Liver (tissue), 9 donors: ENCODE measurements around the gene ACIN1. TPM values are rescaled to one million over a fixed set of nuclear protein-coding genes. Genes with fewer than 3 reads are reported as not detected.

Source experiments
- DNase-seq: peaks from one replicate; pipeline ENCODE4 v3.0.0-alpha.2; 2017; ENCODE audit warnings: low spot score
- H3K27ac ChIP-seq, 2 donors: one replicate each; pipeline ENCODE4 v1.7.0; 2013; ENCODE audit warnings: inconsistent platforms in 2 of 2, low read length in 2 of 2, control low read depth in 1 of 2, low read depth in 1 of 2, mild to moderate bottlenecking in 1 of 2
- H3K27me3 ChIP-seq, 4 donors: one replicate each; pipeline versions ENCODE4 v1.6.1 to v1.7.0; 2013; ENCODE audit warnings: low read length in 3 of 4, inconsistent platforms in 1 of 4, mild to moderate bottlenecking in 1 of 4, moderate library complexity in 1 of 4; ENCODE audit not compliant: control insufficient read depth in 4 of 4, insufficient read depth in 4 of 4
- H3K36me3 ChIP-seq, 4 donors: one replicate each; pipeline versions ENCODE4 v1.6.1 to v1.7.0; 2013; ENCODE audit warnings: low read length in 3 of 4, mild to moderate bottlenecking in 3 of 4, low read depth in 1 of 4, moderate library complexity in 1 of 4; ENCODE audit not compliant: control insufficient read depth in 4 of 4, insufficient read depth in 3 of 4
- H3K4me1 ChIP-seq, 4 donors: one replicate each; pipeline versions ENCODE4 v1.6.1 to v1.7.0; 2013; ENCODE audit warnings: low read length in 3 of 4, mild to moderate bottlenecking in 3 of 4, moderate library complexity in 1 of 4; ENCODE audit not compliant: control insufficient read depth in 4 of 4, insufficient read depth in 4 of 4
- H3K4me3 ChIP-seq, 3 donors: one replicate each; pipeline versions ENCODE4 v1.6.1 to v1.7.0; 2013; ENCODE audit warnings: low read length in 3 of 3, control low read depth in 1 of 3, low read depth in 1 of 3, mild to moderate bottlenecking in 1 of 3
- H3K9ac ChIP-seq, 2 donors: one replicate each; pipeline ENCODE4 v1.7.0; 2013; ENCODE audit warnings: low read length in 2 of 2, mild to moderate bottlenecking in 2 of 2, moderate library complexity in 2 of 2, control low read depth in 1 of 2, low read depth in 1 of 2
- H3K9me3 ChIP-seq, 4 donors: one replicate each; pipeline versions ENCODE4 v1.6.1 to v1.7.0; 2013; ENCODE audit warnings: low read length in 3 of 4; ENCODE audit not compliant: control insufficient read depth in 4 of 4
- ATF3 ChIP-seq: IDR thresholded peaks from 2 replicates; pipeline ENCODE4 v1.6.1; 2016; ENCODE audit warnings: antibody characterized with exemption
- CTCF ChIP-seq: fragments of 150-350 bp; IDR thresholded peaks from 2 replicates; pipeline ENCODE4 v1.5.1; 2017; ENCODE audit warnings: improper control_type of control experiment, low read depth, low read length; ENCODE audit not compliant: missing input control
- EGR1 ChIP-seq, 2 donors: IDR thresholded peaks; 2 replicates each; pipeline ENCODE4 v1.6.1; 2016 to 2018; ENCODE audit warnings: antibody characterized with exemption in 2 of 2, low read depth in 2 of 2
- FOXA1 ChIP-seq: IDR thresholded peaks from 2 replicates; pipeline ENCODE4 v1.6.1; 2016; ENCODE audit warnings: antibody characterized with exemption
- FOXA2 ChIP-seq: IDR thresholded peaks from 2 replicates; pipeline ENCODE4 v1.6.1; 2016; ENCODE audit warnings: antibody characterized with exemption
- GABPA ChIP-seq, 2 donors: IDR thresholded peaks in 1 of 2; conservative IDR thresholded peaks in 1 of 2; 2 replicates each; pipeline ENCODE4 v1.6.1; 2016; ENCODE audit warnings: antibody characterized with exemption in 2 of 2, mild to moderate bottlenecking in 1 of 2, moderate library complexity in 1 of 2
- HNF4A ChIP-seq, 2 donors: conservative IDR thresholded peaks; 2 replicates each; pipeline ENCODE4 v1.6.1; 2016; ENCODE audit warnings: antibody characterized with exemption in 2 of 2, mild to moderate bottlenecking in 2 of 2
- HNF4G ChIP-seq: IDR thresholded peaks from 2 replicates; pipeline ENCODE4 v1.6.1; 2016; ENCODE audit warnings: antibody characterized with exemption
- JUND ChIP-seq, 2 donors: IDR thresholded peaks; 2 replicates each; pipeline ENCODE4 v1.6.1; 2016; ENCODE audit warnings: antibody characterized with exemption in 2 of 2
- MAX ChIP-seq: IDR thresholded peaks from 2 replicates; pipeline ENCODE4 v1.6.1; 2016; ENCODE audit warnings: antibody characterized with exemption
- NR2F2 ChIP-seq: IDR thresholded peaks from 2 replicates; pipeline ENCODE4 v1.6.1; 2016; ENCODE audit warnings: antibody characterized with exemption
- RAD21 ChIP-seq, 2 donors: IDR thresholded peaks; 2 replicates each; pipeline ENCODE4 v1.6.1; 2016; ENCODE audit warnings: antibody characterized with exemption in 2 of 2, mild to moderate bottlenecking in 2 of 2
- REST ChIP-seq: IDR thresholded peaks from 2 replicates; pipeline ENCODE4 v1.6.1; 2016; ENCODE audit warnings: antibody characterized with exemption, mild to moderate bottlenecking
- RXRA ChIP-seq, 2 donors: IDR thresholded peaks; 2 replicates each; pipeline ENCODE4 v1.6.1; 2017 to 2018; ENCODE audit warnings: antibody characterized with exemption in 2 of 2, mild to moderate bottlenecking in 1 of 2
- YY1 ChIP-seq: IDR thresholded peaks from 2 replicates; pipeline ENCODE4 v1.6.1; 2016; ENCODE audit warnings: antibody characterized with exemption, mild to moderate bottlenecking
- WGBS: extraction: QIAGEN DNeasy Blood & Tissue Kit; methylation state at CpG from one replicate; pipeline ENCODE4 v1.1.7; 2013; 5-methylcytosine and 5-hydroxymethylcytosine counted together
- polyA plus RNA-seq, 2 donors: library from polyadenylated mRNA; stranded (reverse) in 1 of 2; unstranded in 1 of 2; fragments of 200-250 nt in 1 of 2; fragments of >200 nt in 1 of 2; fragmentation: Nextera tagmentation in 1 of 2; extraction: Ambion mirVana in 1 of 2; gene quantifications; one replicate each; pipeline versions ENCODE4 v1.2.1 to v1.2.3, GENCODE V29; 2013 to 2015
- total RNA-seq, 2 donors: library from RNA; depleted of rRNA; stranded (reverse); fragments of >200 nt; gene quantifications; one replicate each; pipeline ENCODE4 v1.2.3, GENCODE V29; 2014
- TF ChIP-seq, protein P1 (sequence below): IDR thresholded peaks from 2 replicates; pipeline ENCODE4 v1.6.1; 2016; ENCODE audit warnings: antibody characterized with exemption
- donor health status: healthy.
- donor health status: healthy.
- donor health status: healthy.
- donor health status: healthy.
- donor health status: healthy.

The ACIN1 gene
- total and polyA plus RNA-seq, 4 donors, result 8.1 to 50.6 (median 37.1) TPM

DNA sequence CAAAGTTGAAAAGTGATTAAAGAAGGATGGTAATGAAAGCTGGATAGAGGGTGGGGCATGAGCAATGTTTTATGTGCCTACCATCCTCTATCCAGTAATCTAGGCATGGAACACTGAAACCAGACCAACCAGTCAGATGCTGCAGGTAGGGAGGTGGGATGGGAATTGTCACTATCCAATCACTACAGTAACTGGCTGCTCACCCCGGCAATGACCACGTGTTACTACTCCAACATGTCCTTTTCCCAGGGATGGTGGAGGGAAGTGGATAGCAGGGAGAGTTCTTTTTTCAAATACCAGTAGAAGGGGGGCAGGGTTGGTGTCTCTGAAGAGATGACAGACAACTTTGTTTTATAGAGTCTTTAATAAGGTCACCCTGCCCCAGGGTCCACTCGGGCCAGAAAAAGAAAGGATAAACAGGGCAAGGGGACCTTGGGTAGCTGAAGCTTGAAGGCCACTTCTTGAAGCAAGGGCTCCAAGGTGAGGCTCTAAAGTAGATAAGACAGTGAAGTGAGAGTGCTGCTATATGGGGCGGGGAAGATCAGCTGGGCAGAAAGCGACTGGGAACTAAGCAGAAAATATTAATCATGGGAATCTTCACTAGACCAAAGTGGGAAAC is 22.9 kb downstream of the ACIN1 start:
- no peaks in the 10 kb centered on the region for H3K9me3 ChIP-seq
- no peak overlapping the region for H3K4me3 ChIP-seq
- peak overlapping the region in 1 of 2 donors; percentile 57 for H3K9ac ChIP-seq
- H3K36me3 ChIP-seq, result peaks cover 7 to 41% (median 35%) of the 10 kb centered on the region in 4 donors
- 55% methylated on average over 5 of the region's 5 CpGs for WGBS
- TF ChIP-seq FOXA2 (no peak), FOXA1 (no peak), ATF3 (no peak), HNF4G (no peak), CTCF (no peak), EGR1 (IDR thresholded peaks at IDR 0.05; ENCODE audit: low read depth in 2 of 2) (no peak), NR2F2 (no peak), RXRA (IDR thresholded peaks at IDR 0.05) (no peak), REST (no peak), YY1 (no peak), JUND (IDR thresholded peaks at IDR 0.05) (no peak), MAX (no peak), RAD21 (IDR thresholded peaks at IDR 0.05) (no peak), HNF4A (conservative IDR thresholded peaks at IDR 0.05) (no peak), GABPA (IDR thresholded peaks at IDR 0.05 in 1 of 2, conservative IDR thresholded peaks at IDR 0.05 in 1 of 2) (no peak)
- TF ChIP-seq, protein P1, sequence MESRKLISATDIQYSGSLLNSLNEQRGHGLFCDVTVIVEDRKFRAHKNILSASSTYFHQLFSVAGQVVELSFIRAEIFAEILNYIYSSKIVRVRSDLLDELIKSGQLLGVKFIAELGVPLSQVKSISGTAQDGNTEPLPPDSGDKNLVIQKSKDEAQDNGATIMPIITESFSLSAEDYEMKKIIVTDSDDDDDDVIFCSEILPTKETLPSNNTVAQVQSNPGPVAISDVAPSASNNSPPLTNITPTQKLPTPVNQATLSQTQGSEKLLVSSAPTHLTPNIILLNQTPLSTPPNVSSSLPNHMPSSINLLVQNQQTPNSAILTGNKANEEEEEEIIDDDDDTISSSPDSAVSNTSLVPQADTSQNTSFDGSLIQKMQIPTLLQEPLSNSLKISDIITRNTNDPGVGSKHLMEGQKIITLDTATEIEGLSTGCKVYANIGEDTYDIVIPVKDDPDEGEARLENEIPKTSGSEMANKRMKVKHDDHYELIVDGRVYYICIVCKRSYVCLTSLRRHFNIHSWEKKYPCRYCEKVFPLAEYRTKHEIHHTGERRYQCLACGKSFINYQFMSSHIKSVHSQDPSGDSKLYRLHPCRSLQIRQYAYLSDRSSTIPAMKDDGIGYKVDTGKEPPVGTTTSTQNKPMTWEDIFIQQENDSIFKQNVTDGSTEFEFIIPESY, result no peak
- no peaks in the 10 kb centered on the region for H3K27me3 ChIP-seq
- H3K4me1 ChIP-seq, result peaks cover 2 to 29% (median 20%) of the 10 kb centered on the region in 4 donors
- H3K27ac ChIP-seq, result peak overlapping the region; percentile 70 to 74
- DNase-seq, result no peak
